H7 (cell line): ENCODE data around the gene FOXJ3. TPM values are rescaled to one million over a fixed set of nuclear protein-coding genes. Genes with fewer than 3 reads are reported as not detected.

Experiments used
- DNase-seq: peaks from one replicate; pipeline ENCODE4 v3.0.0; 2012
- H3K27me3 ChIP-seq: 2 replicates; pipeline ENCODE4 v1.6.0; 2011; ENCODE audit warnings: mild to moderate bottlenecking, low read length; ENCODE audit not compliant: control insufficient read depth, insufficient read depth
- H3K36me3 ChIP-seq: replicated peaks from 2 replicates; pipeline ENCODE4 v1.5.1; 2011; ENCODE audit warnings: low read length; ENCODE audit not compliant: control insufficient read depth, insufficient read depth
- H3K4me3 ChIP-seq: 2 replicates; pipeline ENCODE4 v1.5.1; 2011; ENCODE audit warnings: low read depth, mild to moderate bottlenecking, control low read depth, low read length, moderate library complexity; ENCODE audit not compliant: insufficient read depth
- total RNA-seq: library from RNA; depleted of rRNA; stranded (reverse); fragments of >200 nt; shearing (Covaris generic); gene quantifications from 2 replicates; pipeline ENCODE4 v1.2.3, GENCODE V29; 2014

FOXJ3 gene
- total RNA-seq, 1 experiment from 2014 or later = 41.5 TPM

- Histone ChIP-seq H3K27me3 (no peaks in the 10 kb centered on the region), H3K4me3 (no peak overlapping the region), H3K36me3 (no peaks in the 10 kb centered on the region)
- no peak for DNase-seq
Measured at GRCh38 chr1:42306977-42307376, 28.1 kb downstream of the FOXJ3 start.

- DNase-seq = no peak
- H3K27me3 ChIP-seq = no peaks in the 10 kb centered on the region
- no peaks in the 10 kb centered on the region for H3K36me3 ChIP-seq
- H3K4me3 ChIP-seq = no peak overlapping the region
Measured at GRCh38 chr1:42305639-42306038, 29.4 kb downstream of the FOXJ3 start.

- H3K4me3 ChIP-seq = no peak overlapping the region
- H3K36me3 ChIP-seq = no peaks in the 10 kb centered on the region
- DNase-seq = no peak
- no peaks in the 10 kb centered on the region for H3K27me3 ChIP-seq
Measured at GRCh38 chr1:42302034-42302433, 33.0 kb downstream of the FOXJ3 start.

- H3K27me3 ChIP-seq = no peaks in the 10 kb centered on the region
- no peaks in the 10 kb centered on the region for H3K36me3 ChIP-seq
- DNase-seq = no peak
- H3K4me3 ChIP-seq = no peak overlapping the region
Measured at GRCh38 chr1:42298520-42298919, 36.5 kb downstream of the FOXJ3 start.

- H3K27me3 ChIP-seq = no peaks in the 10 kb centered on the region
- no peak for DNase-seq
- no peak overlapping the region for H3K4me3 ChIP-seq
- no peaks in the 10 kb centered on the region for H3K36me3 ChIP-seq
Measured at GRCh38 chr1:42295816-42296215, 39.2 kb downstream of the FOXJ3 start.

GRCh38 chr1:42290130-42290529 lies 44.9 kb downstream of the FOXJ3 start:
- no peaks in the 10 kb centered on the region for H3K36me3 ChIP-seq
- H3K27me3 ChIP-seq = no peaks in the 10 kb centered on the region
- no peak for DNase-seq
- no peak overlapping the region for H3K4me3 ChIP-seq

- Histone ChIP-seq H3K4me3 (no peak overlapping the region), H3K36me3 (no peaks in the 10 kb centered on the region), H3K27me3 (no peaks in the 10 kb centered on the region)
- DNase-seq = no peak
Measured at GRCh38 chr1:42288311-42288985, 46.6 kb downstream of the FOXJ3 start.

GRCh38 chr1:42282867-42283583 lies 52.0 kb downstream of the FOXJ3 start:
- Histone ChIP-seq H3K27me3 (no peaks in the 10 kb centered on the region), H3K4me3 (no peak overlapping the region), H3K36me3 (no peaks in the 10 kb centered on the region)
- DNase-seq = no peak

- DNase-seq = no peak
- no peaks in the 10 kb centered on the region for H3K36me3 ChIP-seq
- no peaks in the 10 kb centered on the region for H3K27me3 ChIP-seq
- no peak overlapping the region for H3K4me3 ChIP-seq
Measured at GRCh38 chr1:42282024-42282579, 52.9 kb downstream of the FOXJ3 start.

- DNase-seq = no peak
- Histone ChIP-seq H3K27me3 (no peaks in the 10 kb centered on the region), H3K36me3 (no peaks in the 10 kb centered on the region), H3K4me3 (no peak overlapping the region)
Measured at GRCh38 chr1:42280821-42281220, 54.2 kb downstream of the FOXJ3 start.

GRCh38 chr1:42279055-42279454 lies 56.0 kb downstream of the FOXJ3 start:
- Histone ChIP-seq H3K36me3 (no peaks in the 10 kb centered on the region), H3K27me3 (no peaks in the 10 kb centered on the region), H3K4me3 (no peak overlapping the region)
- DNase-seq = no peak

GRCh38 chr1:42272920-42273319 lies 62.1 kb downstream of the FOXJ3 start:
- Histone ChIP-seq H3K36me3 (no peaks in the 10 kb centered on the region), H3K4me3 (no peak overlapping the region), H3K27me3 (no peaks in the 10 kb centered on the region)
- no peak for DNase-seq

- Histone ChIP-seq H3K36me3 (no peaks in the 10 kb centered on the region), H3K4me3 (no peak overlapping the region), H3K27me3 (no peaks in the 10 kb centered on the region)
- no peak for DNase-seq
Measured at GRCh38 chr1:42267904-42268303, 67.1 kb downstream of the FOXJ3 start.

- H3K27me3 ChIP-seq = no peaks in the 10 kb centered on the region
- no peak for DNase-seq
- no peaks in the 10 kb centered on the region for H3K36me3 ChIP-seq
- H3K4me3 ChIP-seq = no peak overlapping the region
Measured at GRCh38 chr1:42266253-42267135, 68.5 kb downstream of the FOXJ3 start.
